Neural progenitor cell (in vitro differentiated cells): ENCODE data around the gene FAT1. TPM values are rescaled to one million over a fixed set of nuclear protein-coding genes. Genes with fewer than 3 reads are reported as not detected.

ENCODE experiments used
- DNase-seq: peaks from one replicate; pipeline ENCODE4 v3.0.0-alpha.2; 2016; ENCODE audit warnings: low spot score
- H2AFZ ChIP-seq: fragments of 200-600 bp; sonication (generic); replicated peaks from 2 replicates; pipeline ENCODE4 v1.6.1; 2016; ENCODE audit warnings: antibody characterized with exemption
- H3F3A ChIP-seq: fragments of 200-600 bp; sonication (generic); 2 replicates; pipeline ENCODE4 v1.6.1; 2016; ENCODE audit warnings: antibody characterized with exemption, low read depth
- H3K27ac ChIP-seq: fragments of 200-600 bp; sonication (generic); 2 replicates; pipeline ENCODE4 v1.5.1; 2016; ENCODE audit warnings: mild to moderate bottlenecking
- H3K27me3 ChIP-seq: fragments of 200-600 bp; sonication (generic); 2 replicates; pipeline ENCODE4 v1.6.1; 2016; ENCODE audit warnings: mild to moderate bottlenecking, moderate library complexity
- H3K36me3 ChIP-seq: fragments of 200-600 bp; sonication (generic); 2 replicates; pipeline ENCODE4 v1.5.1; 2016
- H3K4me1 ChIP-seq: fragments of 200-600 bp; sonication (generic); 2 replicates; pipeline ENCODE4 v1.6.1; 2016; ENCODE audit warnings: mixed run types
- H3K4me2 ChIP-seq: fragments of 200-600 bp; sonication (generic); 2 replicates; pipeline ENCODE4 v1.6.1; 2016
- H3K4me3 ChIP-seq: fragments of 200-600 bp; sonication (generic); 2 replicates; pipeline ENCODE4 v1.5.1; 2016
- H3K79me2 ChIP-seq: fragments of 200-600 bp; sonication (generic); 2 replicates; pipeline ENCODE4 v1.6.1; 2016; ENCODE audit warnings: low read depth
- H3K9ac ChIP-seq: fragments of 200-600 bp; sonication (generic); 2 replicates; pipeline ENCODE4 v1.6.1; 2016
- H3K9me3 ChIP-seq: fragments of 200-600 bp; sonication (generic); 2 replicates; pipeline ENCODE4 v1.5.1; 2016; ENCODE audit warnings: low read depth
- H4K20me1 ChIP-seq: fragments of 200-600 bp; sonication (generic); 2 replicates; pipeline ENCODE4 v1.6.1; 2016; ENCODE audit warnings: low read depth
- H3K27ac Mint-ChIP-seq: 3 replicates; pipeline ENCODE4 v1.8.0; 2021; ENCODE audit warnings: mixed read lengths
- H3K27me3 Mint-ChIP-seq: 2 replicates; pipeline ENCODE4 v1.8.0; 2022; ENCODE audit warnings: low read depth, mild to moderate bottlenecking, inconsistent platforms, moderate library complexity, mixed read lengths; ENCODE audit not compliant: insufficient read depth
- H3K36me3 Mint-ChIP-seq: 3 replicates; pipeline ENCODE4 v1.8.0; 2021; ENCODE audit warnings: mixed read lengths
- H3K4me1 Mint-ChIP-seq: 3 replicates; pipeline ENCODE4 v1.8.0; 2021; ENCODE audit warnings: mixed read lengths
- H3K4me3 Mint-ChIP-seq: 3 replicates; pipeline ENCODE4 v1.8.0; 2021; ENCODE audit warnings: mild to moderate bottlenecking, moderate library complexity, mixed read lengths
- H3K9me3 Mint-ChIP-seq: 3 replicates; pipeline ENCODE4 v1.8.0; 2020; ENCODE audit warnings: mixed read lengths
- CTCF ChIP-seq: fragments of 200-600 bp; sonication (generic); IDR thresholded peaks from 2 replicates; pipeline ENCODE4 v1.5.1; 2017; ENCODE audit warnings: antibody characterized with exemption, mild to moderate bottlenecking
- EZH2 ChIP-seq: fragments of 200-600 bp; sonication (generic); IDR thresholded peaks from 2 replicates; pipeline ENCODE4 v1.6.1; 2017; ENCODE audit warnings: antibody characterized with exemption, mild to moderate bottlenecking, moderate library complexity
- EZH2phosphoT487 ChIP-seq: fragments of 200-600 bp; sonication (generic); IDR thresholded peaks from 2 replicates; pipeline ENCODE4 v1.6.1; 2017; ENCODE audit warnings: antibody characterized with exemption
- total RNA-seq: library from RNA; depleted of rRNA; stranded (reverse); fragments of >200 nt; gene quantifications from 2 replicates; pipeline ENCODE4 v1.2.3, GENCODE V29; 2015; ENCODE audit warnings: low replicate concordance

The FAT1 gene
- total RNA-seq, 1 donor from 2014 or later, result 517 TPM

GRCh38 chr4:186642530-186642929 is 81.1 kb downstream of the FAT1 start:
- H3K79me2 ChIP-seq, result peaks cover 97% of the 10 kb centered on the region
- no peaks in the 10 kb centered on the region for H3K27me3 ChIP-seq

GRCh38 chr4:186634591-186635128 is 89.0 kb downstream of the FAT1 start:
- no peaks in the 10 kb centered on the region for H3K9me3 Mint-ChIP-seq
- Histone ChIP-seq H3K27me3 (no peaks in the 10 kb centered on the region), H3K4me2 (peak overlapping the region; percentile 0), H3F3A (peaks cover 3% of the 10 kb centered on the region), H3K4me1 (peaks cover 19% of the 10 kb centered on the region), H3K36me3 (peaks cover 23% of the 10 kb centered on the region), H2AFZ (no peak overlapping the region), H3K9ac (no peak overlapping the region), H3K4me3 (no peak overlapping the region), H3K27ac (peak overlapping the region; percentile 21), H3K79me2 (peaks cover 54% of the 10 kb centered on the region), H3K9me3 (no peaks in the 10 kb centered on the region), H4K20me1 (no peaks in the 10 kb centered on the region)
- H3K27ac Mint-ChIP-seq, result no peak overlapping the region
- no peaks in the 10 kb centered on the region for H3K4me1 Mint-ChIP-seq
- no peak overlapping the region for H3K4me3 Mint-ChIP-seq
- TF ChIP-seq EZH2 (no peak), EZH2phosphoT487 (no peak), CTCF (no peak)
- peaks cover 63% of the 10 kb centered on the region for H3K36me3 Mint-ChIP-seq
- DNase-seq, result no peak
- H3K27me3 Mint-ChIP-seq, result peaks cover 2% of the 10 kb centered on the region

More at GRCh38 chr4:186642530-186642929, 81.1 kb downstream of the FAT1 start:
- Mint-ChIP-seq H3K4me3 (no peak overlapping the region), H3K36me3 (peaks cover 35% of the 10 kb centered on the region), H3K4me1 (peaks cover 8% of the 10 kb centered on the region), H3K9me3 (peaks cover 2% of the 10 kb centered on the region), H3K27ac (no peak overlapping the region), H3K27me3 (peaks cover 4% of the 10 kb centered on the region)
- H4K20me1 ChIP-seq, result peaks cover 22% of the 10 kb centered on the region
- H3K9ac ChIP-seq, result no peak overlapping the region
- H3K4me3 ChIP-seq, result no peak overlapping the region
- no peaks in the 10 kb centered on the region for H3K9me3 ChIP-seq
- no peak overlapping the region for H3K4me2 ChIP-seq
- H3F3A ChIP-seq, result no peaks in the 10 kb centered on the region
- TF ChIP-seq EZH2 (no peak), EZH2phosphoT487 (no peak), CTCF (no peak)
- DNase-seq, result no peak
- no peak overlapping the region for H3K27ac ChIP-seq
- no peak overlapping the region for H2AFZ ChIP-seq
- no peaks in the 10 kb centered on the region for H3K4me1 ChIP-seq
- peaks cover 13% of the 10 kb centered on the region for H3K36me3 ChIP-seq

- H3K4me3 Mint-ChIP-seq, result no peak overlapping the region
- no peak overlapping the region for H3K27ac Mint-ChIP-seq
- Histone ChIP-seq H3K4me2 (no peak overlapping the region), H3K79me2 (peaks cover 48% of the 10 kb centered on the region), H3K27ac (peak overlapping the region; percentile 19), H2AFZ (no peak overlapping the region), H3K36me3 (peaks cover 23% of the 10 kb centered on the region), H3K4me3 (no peak overlapping the region), H3K9ac (no peak overlapping the region), H3K4me1 (peaks cover 19% of the 10 kb centered on the region), H4K20me1 (no peaks in the 10 kb centered on the region), H3K9me3 (no peaks in the 10 kb centered on the region), H3K27me3 (no peaks in the 10 kb centered on the region), H3F3A (peaks cover 11% of the 10 kb centered on the region)
- H3K27me3 Mint-ChIP-seq, result peaks cover 2% of the 10 kb centered on the region
- TF ChIP-seq EZH2phosphoT487, result no peak
- no peak for TF ChIP-seq EZH2
- no peak for TF ChIP-seq CTCF
- peak; percentile 11 for DNase-seq
- H3K4me1 Mint-ChIP-seq, result no peaks in the 10 kb centered on the region
- no peaks in the 10 kb centered on the region for H3K9me3 Mint-ChIP-seq
- peaks cover 71% of the 10 kb centered on the region for H3K36me3 Mint-ChIP-seq
Observed at GRCh38 chr4:186633844-186634243, 89.8 kb downstream of the FAT1 start.
